Right renal pelvis (tissue), 4 donors: ENCODE results near the gene CSNK1D. TPM values are rescaled to one million over a fixed set of nuclear protein-coding genes. Genes with fewer than 3 reads are reported as not detected.

ENCODE experiments used
- DNase-seq, 4 donors: peaks; one replicate each; pipeline ENCODE4 v3.0.0-alpha.2; 2013; ENCODE audit warnings: low read depth in 4 of 4, low spot score in 3 of 4, missing footprints in 1 of 4
- polyA plus RNA-seq, 4 donors: library from polyadenylated mRNA; unstranded; fragments of 120-200 nt; gene quantifications; one replicate each; pipeline ENCODE4 v1.2.1, GENCODE V29; 2013; ENCODE audit not compliant: insufficient read length in 4 of 4

Gene CSNK1D
- polyA plus RNA-seq, 4 donors = 112 to 135 (median 122) TPM

- DNase-seq = no peak
These were observed 23.2 kb upstream of the CSNK1D start for GRCh38 chr17:82296511-82297279.

DNA sequence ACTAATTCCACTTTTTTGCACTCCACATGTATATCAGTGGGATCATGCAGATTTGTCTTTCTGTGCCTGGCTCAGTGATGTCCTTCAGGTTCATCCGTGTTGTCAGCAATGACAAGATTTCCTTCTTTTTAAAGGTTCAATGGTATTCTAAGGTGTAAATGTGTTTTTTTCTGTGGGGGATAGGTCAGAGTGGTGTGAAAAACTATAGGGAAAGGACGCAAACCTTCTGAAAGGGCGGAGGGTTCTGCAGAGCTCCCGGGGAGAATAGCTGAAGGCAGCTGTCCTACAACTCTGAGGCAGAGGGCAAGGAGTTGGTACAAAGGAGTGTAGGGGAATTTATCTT lies 21.9 kb upstream of the CSNK1D start:
- DNase-seq = no peak

DNA sequence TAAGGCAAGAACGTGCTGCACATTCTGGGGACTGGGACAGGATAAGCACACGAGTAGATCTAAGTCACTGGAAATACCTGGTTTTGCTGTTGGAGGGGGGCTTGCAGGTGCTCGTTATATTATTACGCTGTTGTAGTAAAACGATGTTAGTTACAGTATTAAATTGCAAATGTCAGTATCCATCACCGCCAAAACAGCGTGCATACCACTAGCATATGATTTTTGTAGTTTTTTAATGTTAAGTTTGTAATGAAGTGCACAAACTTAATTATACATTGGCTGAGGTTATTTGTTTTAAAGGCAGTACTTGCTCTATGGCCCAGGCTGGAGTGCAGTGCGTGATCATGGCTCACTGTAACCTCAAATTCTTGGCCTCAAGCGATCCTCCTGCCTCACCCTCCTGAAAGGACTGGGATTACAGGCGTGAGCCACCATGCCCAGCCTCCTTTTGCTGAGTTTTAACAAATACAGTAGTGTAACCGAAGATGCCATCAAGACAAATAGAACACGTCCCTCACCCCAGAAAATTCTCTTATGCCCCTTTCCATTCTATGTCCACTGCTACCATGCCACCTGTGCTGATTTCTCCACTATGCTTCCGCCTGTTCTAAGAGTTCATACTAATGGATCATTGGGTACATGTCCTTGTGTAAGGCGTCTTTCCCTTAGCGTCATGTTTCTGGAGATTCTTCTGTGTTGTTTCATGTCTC lies 20.7 kb upstream of the CSNK1D start:
- no peak for DNase-seq

GRCh38 chr17:82292251-82293154 lies 19.0 kb upstream of the CSNK1D start:
- peak; percentile 86 to 95 (median 93) for DNase-seq

- DNase-seq = no peak
These were observed 18.2 kb upstream of the CSNK1D start for GRCh38 chr17:82291582-82292250.

- DNase-seq = no peak
These were observed 14.6 kb upstream of the CSNK1D start for GRCh38 chr17:82287868-82288801.

DNA sequence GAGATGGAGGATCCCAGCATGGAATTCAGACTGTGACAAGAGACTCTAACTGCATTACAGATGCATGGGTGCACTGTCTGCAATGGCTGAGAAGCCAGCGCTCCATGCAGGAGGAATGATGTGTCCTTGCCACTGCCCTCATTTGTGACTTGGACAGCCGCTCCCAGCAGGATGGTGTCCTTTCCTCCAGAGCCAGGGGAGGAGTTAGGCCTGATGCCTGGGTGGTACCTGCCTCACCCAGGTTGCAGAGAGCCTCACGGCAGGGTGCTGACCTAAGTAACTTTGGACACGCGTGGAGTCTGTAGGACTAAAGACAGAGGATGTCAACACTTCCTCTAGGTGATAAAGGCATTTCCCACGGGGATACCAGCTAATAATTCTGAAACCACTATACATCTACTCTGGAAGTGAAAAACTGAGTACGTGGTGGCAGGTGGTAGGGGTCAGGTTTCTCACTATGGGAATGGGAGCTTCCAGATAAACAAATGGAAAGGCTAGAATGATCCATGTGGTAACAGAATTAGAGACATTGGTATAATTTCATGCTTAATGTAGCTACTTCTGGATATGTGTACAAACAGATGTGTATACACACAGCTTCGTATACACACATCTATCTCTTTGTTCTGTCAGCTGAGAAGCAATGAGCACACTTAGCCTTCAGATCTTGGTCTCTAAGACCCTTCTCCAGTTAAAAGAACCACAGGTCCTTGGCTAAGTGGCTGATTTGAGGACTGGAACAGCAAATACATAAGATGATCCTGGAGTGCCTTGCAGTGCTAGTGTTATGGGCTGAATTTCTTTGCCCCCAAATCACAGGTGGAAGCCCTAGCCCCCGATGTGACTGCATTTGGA lies 13.7 kb upstream of the CSNK1D start:
- no peak for DNase-seq

DNA sequence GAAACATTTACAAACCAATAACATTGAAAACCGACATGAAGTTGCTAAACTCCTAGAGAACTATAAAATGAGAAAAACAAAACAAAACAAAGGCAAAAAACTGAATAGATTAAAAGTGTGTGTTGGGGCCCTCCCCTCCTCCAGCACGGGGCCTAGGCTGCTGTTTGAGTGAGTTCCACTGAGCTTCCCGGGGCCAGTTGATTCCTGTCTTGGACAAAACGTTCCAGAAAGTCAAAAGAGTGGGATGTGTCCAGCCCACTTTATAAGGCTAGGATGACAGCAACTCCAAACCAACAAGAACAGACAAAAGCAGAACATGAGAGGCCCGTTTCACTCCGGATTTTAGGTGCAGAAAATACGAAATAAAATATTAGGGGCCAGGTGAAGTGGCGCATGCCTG lies 11.6 kb upstream of the CSNK1D start:
- no peak for DNase-seq

GRCh38 chr17:82283208-82283749 lies 9.8 kb upstream of the CSNK1D start:
- DNase-seq = no peak

DNA sequence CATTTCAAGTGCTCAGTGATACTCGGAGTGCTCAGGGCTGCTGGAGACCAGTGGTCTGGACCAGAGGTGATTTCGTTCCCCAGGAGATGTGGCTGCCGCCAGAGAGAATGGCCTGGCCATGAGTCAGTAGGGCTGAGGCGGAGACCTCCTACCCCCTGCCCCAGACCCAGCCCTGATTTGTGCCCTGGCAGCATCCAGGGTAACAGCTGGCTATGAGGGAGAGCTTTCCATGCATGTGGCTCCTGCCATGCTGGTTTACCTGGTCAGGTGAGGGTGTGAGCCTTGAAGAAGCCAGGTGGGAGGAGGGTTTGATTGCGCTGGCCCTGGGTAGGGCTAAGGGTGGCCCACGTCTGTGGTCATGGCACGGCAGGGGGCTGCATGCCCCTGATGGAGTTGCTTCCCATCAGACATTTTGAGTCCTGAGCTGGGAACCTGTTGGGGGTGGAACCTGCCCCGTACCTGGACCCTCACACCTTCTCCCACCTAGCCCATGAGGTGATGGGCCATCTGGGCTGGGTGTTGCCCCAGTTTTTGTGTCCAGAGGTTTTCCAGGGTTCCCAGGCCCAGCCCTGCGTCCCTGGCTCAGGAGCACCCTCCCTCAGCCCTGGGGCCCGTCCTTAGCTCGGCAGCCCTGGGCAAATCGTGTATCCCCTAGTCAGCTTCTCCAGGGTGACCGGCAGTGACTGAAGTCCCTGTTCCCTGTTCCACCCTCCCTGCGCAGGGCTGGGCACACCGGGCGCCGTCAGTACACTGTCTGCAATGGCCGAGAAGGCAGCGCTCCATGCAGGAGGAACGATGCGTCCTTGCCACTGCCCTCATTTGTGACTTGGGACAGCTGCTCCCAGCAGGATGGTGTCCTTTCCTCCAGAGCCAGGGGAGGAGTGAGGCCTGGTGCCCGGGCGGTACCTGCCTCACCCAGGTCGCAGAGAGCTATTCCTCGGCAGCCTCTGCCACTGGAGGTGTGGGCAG lies 9.0 kb upstream of the CSNK1D start:
- no peak for DNase-seq

DNA sequence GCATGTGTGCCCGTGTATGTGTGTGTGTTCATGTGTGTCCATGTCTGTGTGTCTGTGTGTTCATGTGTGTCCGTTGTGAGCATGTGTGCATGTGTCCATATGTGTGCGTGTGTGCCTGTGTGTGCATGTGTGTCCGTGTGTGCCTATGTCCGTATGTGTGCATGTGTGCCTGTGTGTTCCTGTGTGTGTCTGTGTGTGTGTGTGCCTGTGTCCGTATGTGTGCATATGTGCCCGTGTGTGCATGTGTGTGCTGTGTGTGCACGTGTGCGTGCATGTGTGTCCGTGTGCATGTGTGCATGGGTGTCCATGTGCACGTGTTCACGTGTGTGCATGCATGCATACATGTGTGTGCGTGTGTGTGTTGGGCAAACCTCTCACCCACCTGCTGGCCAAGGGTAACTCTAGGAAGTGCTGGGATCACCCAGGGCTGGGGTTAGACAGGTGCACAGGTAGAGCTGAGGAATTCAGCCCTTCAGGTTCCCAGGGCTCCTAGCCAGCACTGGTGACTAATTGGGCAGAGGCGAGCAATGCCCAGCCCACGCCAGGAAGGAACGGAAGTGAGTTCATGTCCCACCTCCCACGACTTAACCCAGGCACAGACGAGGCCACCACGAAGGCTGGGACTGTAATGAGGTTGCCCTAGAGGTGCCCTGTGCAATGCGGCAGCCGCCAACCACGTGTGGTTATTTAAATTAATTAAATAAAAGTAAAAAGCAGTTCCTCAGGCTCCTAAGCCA lies 8.2 kb upstream of the CSNK1D start:
- no peak for DNase-seq

GRCh38 chr17:82281076-82281475 lies 7.6 kb upstream of the CSNK1D start:
- no peak for DNase-seq

GRCh38 chr17:82280537-82280936 lies 7.0 kb upstream of the CSNK1D start:
- DNase-seq = no peak

GRCh38 chr17:82278786-82279391 lies 5.4 kb upstream of the CSNK1D start:
- DNase-seq = no peak

GRCh38 chr17:82278308-82278707 lies 4.8 kb upstream of the CSNK1D start:
- no peak for DNase-seq

GRCh38 chr17:82277851-82278250 lies 4.4 kb upstream of the CSNK1D start:
- DNase-seq = no peak
